NCI-H1048 (cell line): Measurements from ENCODE around the gene CACNA1D.
"Not testable (repeated sequence)": the region's sequence is repeated elsewhere in the genome, so short reads cannot be mapped to it uniquely, and the experiment has no call there.

ENCODE experiments used
- DNase-seq: peaks from one replicate; lab custom pipeline; 2025; lab: John Stamatoyannopoulos, UW

The CACNA1D gene

GRCh38 chr3:53493963-53494791 is at the start of gene CACNA1D:
CACNA1D (plus strand) TSS chr3:53494611; CDS start chr3:53495167, 556 bp downstream.
- peak; percentile 14 for DNase-seq

GRCh38 chr3:53457068-53457467 is 37.3 kb upstream of the CACNA1D start:
- no peak for DNase-seq

- no peak for DNase-seq
These were observed 34.1 kb upstream of the CACNA1D start for GRCh38 chr3:53460326-53460725.

DNA sequence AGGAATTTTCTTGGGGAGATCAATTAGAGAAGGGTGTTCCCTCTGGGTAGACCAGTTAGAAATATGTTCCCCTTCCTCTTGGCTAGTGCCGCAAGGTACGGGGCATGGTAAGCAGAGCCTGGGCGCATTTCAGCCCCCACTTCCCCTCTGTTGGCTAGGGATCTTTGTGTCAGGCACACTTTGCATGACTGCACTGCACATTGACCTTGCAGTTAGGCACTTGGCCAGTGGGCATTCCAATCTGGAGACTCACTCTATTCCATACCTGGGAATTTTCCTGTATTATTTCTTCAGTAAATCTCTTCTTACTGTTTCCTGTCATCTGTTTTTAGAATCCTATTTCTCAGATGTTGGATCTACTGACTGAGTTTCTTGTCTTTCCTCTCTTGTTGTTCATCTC is 30.0 kb upstream of the CACNA1D start:
- no peak for DNase-seq

DNA sequence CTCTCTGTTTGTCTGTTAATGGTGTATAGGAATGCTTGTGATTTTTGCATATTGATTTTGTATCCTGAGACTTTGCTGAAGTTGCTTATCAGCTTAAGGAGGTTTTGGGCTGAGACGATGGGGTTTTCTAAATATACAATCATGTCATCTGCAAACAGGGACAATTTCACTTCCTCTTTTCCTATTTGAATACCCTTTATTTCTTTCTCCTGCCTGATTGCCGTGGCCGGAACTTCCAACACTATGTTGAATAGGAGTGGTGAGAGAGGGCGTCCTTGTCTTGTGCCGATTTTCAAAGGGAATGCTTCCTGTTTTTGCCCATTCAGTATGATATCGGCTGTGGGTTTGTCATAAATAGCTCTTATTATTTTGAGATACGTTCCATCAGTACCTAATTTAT is 24.7 kb upstream of the CACNA1D start:
- not testable (repeated sequence) for DNase-seq

DNA sequence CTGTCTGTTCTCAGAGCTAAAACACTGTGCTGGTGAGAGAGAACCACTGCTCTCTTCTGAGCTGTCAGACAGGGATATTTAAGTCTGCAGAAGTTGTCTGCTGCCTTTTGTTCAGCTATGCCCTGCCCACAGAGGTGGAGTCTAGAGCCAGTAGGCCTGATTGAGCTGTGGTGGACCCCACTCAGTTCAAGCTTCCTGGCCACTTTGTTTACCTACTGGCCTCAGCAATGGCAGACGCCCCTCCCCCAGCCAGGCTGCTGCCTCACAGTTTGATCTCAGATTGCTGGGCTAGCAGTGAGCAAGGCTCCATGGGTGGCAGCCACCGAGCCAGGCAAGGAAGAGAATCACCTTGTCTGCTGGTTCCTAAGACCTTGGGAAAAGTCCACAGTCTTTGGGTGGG is 21.0 kb upstream of the CACNA1D start:
- no peak for DNase-seq

DNA sequence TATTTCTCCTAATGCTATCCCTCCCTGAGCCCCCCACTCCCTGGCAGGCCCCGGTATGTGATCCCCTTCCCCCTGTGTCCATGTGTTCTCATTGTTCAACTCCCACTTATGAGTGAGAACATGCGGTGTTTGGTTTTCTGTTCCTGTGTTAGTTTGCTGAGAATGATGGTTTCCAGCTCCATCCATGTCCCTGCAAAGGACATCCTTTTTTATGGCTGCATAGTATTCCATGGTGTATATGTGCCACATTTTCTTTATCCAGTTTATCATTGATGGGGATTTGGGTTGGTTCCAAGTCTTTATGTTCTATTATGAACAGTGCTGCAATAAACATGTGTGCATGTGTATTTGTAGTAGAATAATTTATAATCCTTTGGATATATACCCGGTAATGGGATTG is 18.0 kb upstream of the CACNA1D start:
- not testable (repeated sequence) for DNase-seq

DNA sequence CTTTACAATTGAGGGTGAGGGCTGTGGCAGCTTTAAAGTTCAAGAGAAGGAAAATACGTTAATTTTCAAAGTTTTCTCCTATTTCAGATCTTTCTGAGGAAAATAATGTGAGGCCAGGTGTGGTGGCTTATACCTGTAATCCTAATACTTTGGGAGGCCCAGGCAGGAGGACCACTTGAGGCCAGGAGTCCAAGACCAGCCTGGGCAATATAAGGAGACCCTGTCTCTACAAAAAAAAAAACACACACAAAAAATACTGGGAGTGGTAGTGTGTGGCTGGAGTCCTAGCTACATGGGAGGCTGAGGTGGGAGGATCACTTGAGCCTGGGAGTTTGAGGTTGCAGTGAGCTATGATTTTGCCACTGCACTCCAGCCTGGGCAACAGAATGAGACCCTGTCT is 16.7 kb upstream of the CACNA1D start:
- DNase-seq: not testable (repeated sequence)

GRCh38 chr3:53478166-53478830 is 16.1 kb upstream of the CACNA1D start:
- no peak for DNase-seq

DNA sequence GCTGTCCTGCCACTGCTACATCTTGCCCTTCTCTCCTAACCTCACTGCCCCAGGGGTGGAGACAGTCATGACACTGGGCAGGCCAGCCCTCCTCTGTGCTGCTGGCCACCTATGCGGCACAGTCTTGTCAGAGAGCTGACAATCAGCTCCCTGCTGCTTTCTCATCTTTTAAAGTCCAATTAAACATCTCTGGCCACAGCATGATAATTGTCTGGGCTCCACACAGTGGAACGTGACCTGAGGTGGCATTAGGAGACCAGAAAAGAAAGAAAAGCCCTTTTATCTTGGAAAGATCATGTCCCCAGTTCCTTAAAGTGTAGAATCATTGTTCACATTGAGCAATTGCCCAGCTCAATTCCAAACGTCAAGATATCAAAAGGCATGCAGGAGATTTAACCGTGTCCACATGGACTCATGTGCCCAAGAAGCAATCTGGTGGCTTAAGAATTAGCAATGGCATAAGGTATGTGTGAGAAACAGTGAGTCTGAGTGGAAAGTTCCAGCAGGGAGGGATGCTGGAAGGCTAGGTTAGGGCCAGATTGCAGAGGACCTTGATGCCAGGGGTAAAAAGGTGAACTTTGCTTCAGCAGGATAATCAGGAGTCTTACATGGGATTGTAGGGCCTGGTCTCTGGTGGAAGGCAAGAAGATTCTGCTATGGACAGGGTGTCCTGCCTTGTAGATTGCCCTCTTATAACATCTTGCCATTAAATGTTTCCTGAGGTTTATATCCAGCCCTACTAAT is 15.3 kb upstream of the CACNA1D start:
- DNase-seq: no peak

DNA sequence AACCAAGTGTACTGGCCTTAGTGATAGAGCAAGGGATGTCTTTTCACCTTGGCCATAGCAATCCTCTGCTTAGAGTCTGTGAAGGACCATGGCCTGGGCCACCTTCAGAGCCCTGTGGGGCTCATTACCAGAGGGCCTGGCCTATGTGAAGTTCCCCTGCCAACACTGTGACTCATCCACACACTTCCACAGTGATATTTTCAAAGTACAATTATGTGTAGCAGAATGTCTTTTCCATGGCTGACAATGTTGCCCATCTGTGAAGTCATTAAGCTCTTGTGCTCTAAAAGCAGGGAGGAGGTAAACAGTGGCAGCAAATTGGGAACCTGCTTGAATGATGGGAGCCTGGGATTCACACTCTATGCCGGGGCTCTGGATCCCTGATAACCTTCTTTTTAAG is 12.2 kb upstream of the CACNA1D start:
- DNase-seq: no peak

DNA sequence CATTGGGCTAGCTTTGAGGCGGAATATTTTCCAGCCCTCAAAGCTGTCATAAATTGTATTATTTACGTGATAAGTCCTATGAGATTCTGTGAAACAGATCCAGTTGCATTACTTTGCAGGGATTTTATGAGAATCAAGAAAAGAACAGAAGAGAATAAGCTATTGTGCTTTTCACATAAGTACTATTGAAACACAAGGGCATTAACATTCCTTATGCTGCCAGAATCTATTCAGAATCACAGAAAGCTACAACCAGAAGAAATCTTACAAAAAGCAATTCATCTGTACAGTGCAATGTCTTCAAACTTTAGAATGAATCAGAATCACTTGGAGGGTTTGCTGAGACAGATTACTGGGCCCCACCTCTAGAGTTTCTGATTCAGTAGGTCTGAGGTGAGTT is 10.6 kb upstream of the CACNA1D start:
- DNase-seq: no peak

DNA sequence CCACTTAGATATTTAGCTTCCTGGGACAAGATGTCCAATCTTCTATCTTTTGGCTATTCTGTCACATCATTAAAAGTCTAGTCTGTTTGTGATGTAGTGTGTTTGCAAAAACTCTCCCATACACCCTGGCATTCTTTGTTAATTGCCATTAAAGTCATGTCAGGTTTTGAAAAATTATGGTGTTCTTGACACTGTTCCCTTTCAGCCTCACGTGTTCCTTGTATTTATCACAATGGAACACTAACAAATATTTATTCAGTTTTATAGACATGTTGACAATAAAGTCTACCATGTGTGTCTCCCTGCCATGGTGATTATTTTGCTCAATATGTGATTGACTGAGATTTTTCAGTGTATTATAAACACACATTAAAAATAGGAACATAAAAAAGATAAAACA is 9.4 kb upstream of the CACNA1D start:
- DNase-seq: no peak

GRCh38 chr3:53485675-53486403 is 8.6 kb upstream of the CACNA1D start:
- DNase-seq: no peak

GRCh38 chr3:53486961-53487654 is 7.3 kb upstream of the CACNA1D start:
- DNase-seq: no peak

- no peak for DNase-seq
These were observed 5.0 kb upstream of the CACNA1D start for GRCh38 chr3:53489386-53489785.

- DNase-seq: no peak
These were observed 4.5 kb upstream of the CACNA1D start for GRCh38 chr3:53489787-53490458.

GRCh38 chr3:53490459-53490968 is 3.9 kb upstream of the CACNA1D start:
- no peak for DNase-seq

DNA sequence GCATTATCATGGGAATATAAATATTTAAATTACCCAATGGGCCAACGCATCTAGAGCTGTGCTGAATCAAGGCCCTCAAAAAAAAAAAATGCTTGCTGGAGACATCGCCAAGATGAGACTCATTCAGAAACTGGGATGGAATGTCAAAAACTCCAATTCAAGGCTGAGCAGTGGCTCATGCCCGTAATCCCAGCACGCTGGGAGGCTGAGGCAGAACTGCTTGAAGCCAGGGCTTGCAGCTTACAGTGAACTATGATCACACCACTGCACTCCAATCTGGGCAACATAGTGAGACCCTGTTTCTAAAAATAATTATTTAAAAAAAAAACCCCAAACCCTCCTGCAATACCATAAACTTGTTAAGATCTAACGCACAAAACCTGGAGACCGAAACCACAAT is 3.1 kb upstream of the CACNA1D start:
- DNase-seq: no peak

DNA sequence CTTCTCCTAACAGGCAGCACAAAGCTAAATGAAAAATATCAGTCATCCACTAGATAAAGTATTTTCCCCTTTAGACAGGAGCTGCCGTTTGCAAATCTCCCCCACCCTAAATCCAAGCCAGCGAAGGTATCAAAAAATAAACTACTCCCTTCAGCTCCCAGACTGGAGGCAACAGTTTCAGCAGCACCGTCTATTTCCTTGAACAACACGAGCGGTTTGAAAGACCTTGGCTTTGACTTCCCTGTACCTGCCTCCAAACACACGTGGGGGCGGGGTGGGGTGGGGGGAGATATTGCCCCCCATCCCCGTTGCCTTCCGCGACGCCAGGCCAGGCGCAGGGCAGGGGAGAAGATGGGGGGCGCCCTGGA is 832 bp upstream of the CACNA1D start:
- DNase-seq: no peak

DNA sequence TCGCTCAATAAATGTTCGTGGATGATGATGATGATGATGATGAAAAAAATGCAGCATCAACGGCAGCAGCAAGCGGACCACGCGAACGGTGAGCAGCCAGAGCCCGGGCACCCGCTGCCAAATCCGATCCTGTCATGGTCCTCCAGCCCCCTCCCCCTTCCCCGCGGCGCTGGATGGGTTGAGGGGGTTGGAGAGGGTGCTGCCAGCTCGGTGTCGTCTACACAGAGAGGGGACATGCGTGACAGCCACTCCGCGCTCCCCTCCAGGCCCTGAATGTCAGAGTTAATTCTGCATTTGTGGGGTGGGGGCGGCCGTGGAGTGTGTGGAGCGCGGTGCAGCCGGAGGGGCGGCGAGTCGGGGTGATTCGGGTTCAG is 722 bp downstream of the CACNA1D start:
- no peak for DNase-seq
